Liver (tissue), 9 donors: ENCODE measurements around the gene TMTC1. TPM values are rescaled to one million over a fixed set of nuclear protein-coding genes. Genes with fewer than 3 reads are reported as not detected.

Experiments
- DNase-seq: peaks from one replicate; pipeline ENCODE4 v3.0.0-alpha.2; 2017; ENCODE audit warnings: low spot score
- H3K27ac ChIP-seq, 2 donors: one replicate each; pipeline ENCODE4 v1.7.0; 2013; ENCODE audit warnings: inconsistent platforms in 2 of 2, low read length in 2 of 2, control low read depth in 1 of 2, low read depth in 1 of 2, mild to moderate bottlenecking in 1 of 2
- H3K27me3 ChIP-seq, 4 donors: one replicate each; pipeline versions ENCODE4 v1.6.1 to v1.7.0; 2013; ENCODE audit warnings: low read length in 3 of 4, inconsistent platforms in 1 of 4, mild to moderate bottlenecking in 1 of 4, moderate library complexity in 1 of 4; ENCODE audit not compliant: control insufficient read depth in 4 of 4, insufficient read depth in 4 of 4
- H3K36me3 ChIP-seq, 4 donors: one replicate each; pipeline versions ENCODE4 v1.6.1 to v1.7.0; 2013; ENCODE audit warnings: low read length in 3 of 4, mild to moderate bottlenecking in 3 of 4, low read depth in 1 of 4, moderate library complexity in 1 of 4; ENCODE audit not compliant: control insufficient read depth in 4 of 4, insufficient read depth in 3 of 4
- H3K4me1 ChIP-seq, 4 donors: one replicate each; pipeline versions ENCODE4 v1.6.1 to v1.7.0; 2013; ENCODE audit warnings: low read length in 3 of 4, mild to moderate bottlenecking in 3 of 4, moderate library complexity in 1 of 4; ENCODE audit not compliant: control insufficient read depth in 4 of 4, insufficient read depth in 4 of 4
- H3K4me3 ChIP-seq, 3 donors: one replicate each; pipeline versions ENCODE4 v1.6.1 to v1.7.0; 2013; ENCODE audit warnings: low read length in 3 of 3, control low read depth in 1 of 3, low read depth in 1 of 3, mild to moderate bottlenecking in 1 of 3
- H3K9ac ChIP-seq, 2 donors: one replicate each; pipeline ENCODE4 v1.7.0; 2013; ENCODE audit warnings: low read length in 2 of 2, mild to moderate bottlenecking in 2 of 2, moderate library complexity in 2 of 2, control low read depth in 1 of 2, low read depth in 1 of 2
- H3K9me3 ChIP-seq, 4 donors: one replicate each; pipeline versions ENCODE4 v1.6.1 to v1.7.0; 2013; ENCODE audit warnings: low read length in 3 of 4; ENCODE audit not compliant: control insufficient read depth in 4 of 4
- ATF3 ChIP-seq: IDR thresholded peaks from 2 replicates; pipeline ENCODE4 v1.6.1; 2016; ENCODE audit warnings: antibody characterized with exemption
- CTCF ChIP-seq: fragments of 150-350 bp; IDR thresholded peaks from 2 replicates; pipeline ENCODE4 v1.5.1; 2017; ENCODE audit warnings: improper control_type of control experiment, low read depth, low read length; ENCODE audit not compliant: missing input control
- EGR1 ChIP-seq, 2 donors: IDR thresholded peaks; 2 replicates each; pipeline ENCODE4 v1.6.1; 2016 to 2018; ENCODE audit warnings: antibody characterized with exemption in 2 of 2, low read depth in 2 of 2
- FOXA1 ChIP-seq: IDR thresholded peaks from 2 replicates; pipeline ENCODE4 v1.6.1; 2016; ENCODE audit warnings: antibody characterized with exemption
- FOXA2 ChIP-seq: IDR thresholded peaks from 2 replicates; pipeline ENCODE4 v1.6.1; 2016; ENCODE audit warnings: antibody characterized with exemption
- GABPA ChIP-seq, 2 donors: IDR thresholded peaks in 1 of 2; conservative IDR thresholded peaks in 1 of 2; 2 replicates each; pipeline ENCODE4 v1.6.1; 2016; ENCODE audit warnings: antibody characterized with exemption in 2 of 2, mild to moderate bottlenecking in 1 of 2, moderate library complexity in 1 of 2
- HNF4A ChIP-seq, 2 donors: conservative IDR thresholded peaks; 2 replicates each; pipeline ENCODE4 v1.6.1; 2016; ENCODE audit warnings: antibody characterized with exemption in 2 of 2, mild to moderate bottlenecking in 2 of 2
- HNF4G ChIP-seq: IDR thresholded peaks from 2 replicates; pipeline ENCODE4 v1.6.1; 2016; ENCODE audit warnings: antibody characterized with exemption
- JUND ChIP-seq, 2 donors: IDR thresholded peaks; 2 replicates each; pipeline ENCODE4 v1.6.1; 2016; ENCODE audit warnings: antibody characterized with exemption in 2 of 2
- MAX ChIP-seq: IDR thresholded peaks from 2 replicates; pipeline ENCODE4 v1.6.1; 2016; ENCODE audit warnings: antibody characterized with exemption
- NR2F2 ChIP-seq: IDR thresholded peaks from 2 replicates; pipeline ENCODE4 v1.6.1; 2016; ENCODE audit warnings: antibody characterized with exemption
- RAD21 ChIP-seq, 2 donors: IDR thresholded peaks; 2 replicates each; pipeline ENCODE4 v1.6.1; 2016; ENCODE audit warnings: antibody characterized with exemption in 2 of 2, mild to moderate bottlenecking in 2 of 2
- REST ChIP-seq: IDR thresholded peaks from 2 replicates; pipeline ENCODE4 v1.6.1; 2016; ENCODE audit warnings: antibody characterized with exemption, mild to moderate bottlenecking
- RXRA ChIP-seq, 2 donors: IDR thresholded peaks; 2 replicates each; pipeline ENCODE4 v1.6.1; 2017 to 2018; ENCODE audit warnings: antibody characterized with exemption in 2 of 2, mild to moderate bottlenecking in 1 of 2
- SP1 ChIP-seq: IDR thresholded peaks from 2 replicates; pipeline ENCODE4 v1.6.1; 2018; ENCODE audit warnings: antibody characterized with exemption, mild to moderate bottlenecking
- TAF1 ChIP-seq: conservative IDR thresholded peaks from 2 replicates; pipeline ENCODE4 v1.6.1; 2016; ENCODE audit warnings: antibody characterized with exemption, mild to moderate bottlenecking
- YY1 ChIP-seq: IDR thresholded peaks from 2 replicates; pipeline ENCODE4 v1.6.1; 2016; ENCODE audit warnings: antibody characterized with exemption, mild to moderate bottlenecking
- ZBTB33 ChIP-seq: IDR thresholded peaks from 2 replicates; pipeline ENCODE4 v1.6.1; 2016; ENCODE audit warnings: antibody characterized with exemption
- WGBS: extraction: QIAGEN DNeasy Blood & Tissue Kit; methylation state at CpG from one replicate; pipeline ENCODE4 v1.1.7; 2013; 5-methylcytosine and 5-hydroxymethylcytosine counted together
- polyA plus RNA-seq, 2 donors: library from polyadenylated mRNA; stranded (reverse) in 1 of 2; unstranded in 1 of 2; fragments of 200-250 nt in 1 of 2; fragments of >200 nt in 1 of 2; fragmentation: Nextera tagmentation in 1 of 2; extraction: Ambion mirVana in 1 of 2; gene quantifications; one replicate each; pipeline versions ENCODE4 v1.2.1 to v1.2.3, GENCODE V29; 2013 to 2015
- total RNA-seq, 2 donors: library from RNA; depleted of rRNA; stranded (reverse); fragments of >200 nt; gene quantifications; one replicate each; pipeline ENCODE4 v1.2.3, GENCODE V29; 2014
- donor health status: healthy.
- donor health status: healthy.
- donor health status: healthy.
- donor health status: healthy.
- donor health status: healthy.

The TMTC1 gene
- total and polyA plus RNA-seq, 4 donors, result 0.76 to 3.3 (median 2.1) TPM

- peak overlapping the region in 1 of 3 donors; percentile 4 for H3K4me3 ChIP-seq
- no peaks in the 10 kb centered on the region for H3K27me3 ChIP-seq
- DNase-seq, result no peak
- H3K9me3 ChIP-seq, result no peaks in the 10 kb centered on the region
- 44% methylated on average over 13 of the region's 13 CpGs for WGBS
- peak overlapping the region in 1 of 2 donors; percentile 50 for H3K27ac ChIP-seq
- no peak overlapping the region for H3K9ac ChIP-seq
- TF ChIP-seq JUND (IDR thresholded peaks at IDR 0.05), result peak in 1 of 2 donors; percentile 44
- no peak for TF ChIP-seq EGR1 (IDR thresholded peaks at IDR 0.05; ENCODE audit: low read depth in 2 of 2)
- peak; percentile 45 for TF ChIP-seq ZBTB33
- peak; percentile 30 to 67 for TF ChIP-seq HNF4A (conservative IDR thresholded peaks at IDR 0.05)
- no peak for TF ChIP-seq REST
- no peak for TF ChIP-seq YY1
- TF ChIP-seq FOXA2, result no peak
- TF ChIP-seq HNF4G, result no peak
- TF ChIP-seq TAF1, result no peak
- peak; percentile 71 to 80 for TF ChIP-seq RAD21 (IDR thresholded peaks at IDR 0.05)
- no peak for TF ChIP-seq ATF3
- TF ChIP-seq FOXA1, result no peak
- TF ChIP-seq SP1, result peak; percentile 70
- peak; percentile 33 for TF ChIP-seq CTCF
- TF ChIP-seq GABPA (IDR thresholded peaks at IDR 0.05 in 1 of 2, conservative IDR thresholded peaks at IDR 0.05 in 1 of 2), result no peak
- peak; percentile 78 to 87 for TF ChIP-seq RXRA (IDR thresholded peaks at IDR 0.05)
- TF ChIP-seq MAX, result no peak
- no peak for TF ChIP-seq NR2F2
- H3K36me3 ChIP-seq, result no peaks in the 10 kb centered on the region
- no peaks in the 10 kb centered on the region for H3K4me1 ChIP-seq
Observed at GRCh38 chr12:29640589-29641345, 143.0 kb downstream of the TMTC1 start.
